GM18951 (cell line): ENCODE data around the gene ZNF638.

Source experiments
- POLR2A ChIP-seq: IDR thresholded peaks from 4 replicates; pipeline ENCODE4 v1.6.1; 2011; ENCODE audit warnings: mild to moderate bottlenecking; ENCODE audit not compliant: insufficient read length, insufficient read depth; ENCODE audit errors: extremely low read depth
- in situ Hi-C: fragments of 300-500 bp; cut with MboI; formaldehyde crosslinking; loops from one replicate; pipeline ENCODE4 v1.12.0; 2022; ENCODE audit warnings: low sequenced_read_pairs, mixed read lengths, inconsistent platforms; ENCODE audit not compliant: unreplicated experiment

The ZNF638 gene

GRCh38 chr2:71461304-71461671, 129.7 kb downstream of the ZNF638 start:
- in situ Hi-C loops = no loop called here
- TF ChIP-seq POLR2A = no peak

- no peak for TF ChIP-seq POLR2A
- in situ Hi-C loops = no loop called here
These were observed 130.5 kb downstream of the ZNF638 start for GRCh38 chr2:71462056-71462605.

DNA sequence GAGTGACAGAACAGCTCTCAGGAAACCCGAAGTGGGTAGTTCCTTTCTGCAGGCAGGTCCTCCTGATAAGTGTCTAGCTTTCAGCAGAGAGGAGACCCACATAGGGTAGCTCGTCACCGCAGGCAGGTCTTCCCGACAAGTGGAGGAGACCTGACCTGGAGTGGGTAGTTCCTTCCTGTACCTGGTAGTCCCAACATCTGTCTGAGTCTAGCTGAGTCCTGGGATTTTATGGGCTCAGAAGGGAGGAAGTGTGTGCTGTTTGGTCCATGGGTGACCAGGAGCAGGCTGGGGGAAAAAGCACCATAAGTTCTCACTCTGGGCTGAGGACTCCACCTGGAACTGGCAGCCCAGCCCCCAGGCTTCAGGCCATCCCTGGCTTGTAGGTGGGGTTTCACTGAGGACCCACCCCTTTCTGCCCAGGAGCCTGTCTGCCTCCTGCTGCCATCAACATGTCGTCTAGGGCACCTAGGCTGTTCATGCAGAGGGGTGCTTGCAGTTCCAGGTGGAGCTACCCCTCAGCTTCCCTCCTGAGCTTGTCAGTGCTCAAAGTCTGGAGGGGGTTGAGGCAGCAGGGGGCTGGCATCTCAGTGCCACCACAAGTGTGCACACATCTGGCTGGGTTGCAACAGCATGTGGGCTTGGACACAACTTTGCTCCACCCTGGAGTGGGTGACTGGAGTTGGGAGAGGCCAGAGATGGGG, 131.2 kb downstream of the ZNF638 start:
- in situ Hi-C loops = no loop called here
- no peak for TF ChIP-seq POLR2A

DNA sequence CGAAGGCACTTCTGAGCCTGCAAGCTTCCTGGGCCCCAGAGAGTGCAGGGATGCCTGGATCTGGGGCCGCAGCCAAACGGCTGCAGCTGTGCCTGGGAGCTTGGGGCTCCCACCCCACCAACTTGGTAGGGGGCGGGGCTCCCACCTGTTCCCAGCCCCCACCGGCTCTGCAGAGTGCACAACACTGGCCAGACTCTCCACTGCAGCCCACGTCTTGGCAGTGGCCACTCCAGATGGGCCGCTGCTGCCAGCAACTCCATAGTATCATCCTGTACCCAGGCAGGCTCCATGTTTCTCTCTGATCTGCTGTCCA, 131.7 kb downstream of the ZNF638 start:
- in situ Hi-C loops = no loop called here
- no peak for TF ChIP-seq POLR2A

GRCh38 chr2:71464389-71464788, 132.8 kb downstream of the ZNF638 start:
- in situ Hi-C loops = no loop called here
- TF ChIP-seq POLR2A = no peak

DNA sequence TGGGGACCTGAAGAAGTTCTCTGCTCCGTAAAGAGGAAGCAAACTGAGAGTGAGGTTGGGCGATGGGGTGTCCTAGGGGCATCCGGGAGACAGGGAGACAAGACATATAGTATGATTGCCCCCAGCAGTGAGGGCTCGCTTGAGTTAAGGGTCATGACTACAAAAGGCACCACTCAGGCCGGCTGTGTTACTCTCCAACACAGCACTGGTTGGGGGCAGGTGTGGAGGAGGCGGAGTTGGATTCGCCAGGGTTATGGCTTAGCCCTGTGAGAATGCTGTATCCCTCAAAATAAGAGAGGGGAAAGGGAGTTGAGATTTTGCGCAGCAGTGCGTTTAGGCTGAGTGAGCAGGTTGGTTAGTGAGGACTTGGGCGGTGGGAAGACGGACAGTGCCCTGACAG, 133.8 kb downstream of the ZNF638 start:
- in situ Hi-C loops = no loop called here
- TF ChIP-seq POLR2A = no peak

DNA sequence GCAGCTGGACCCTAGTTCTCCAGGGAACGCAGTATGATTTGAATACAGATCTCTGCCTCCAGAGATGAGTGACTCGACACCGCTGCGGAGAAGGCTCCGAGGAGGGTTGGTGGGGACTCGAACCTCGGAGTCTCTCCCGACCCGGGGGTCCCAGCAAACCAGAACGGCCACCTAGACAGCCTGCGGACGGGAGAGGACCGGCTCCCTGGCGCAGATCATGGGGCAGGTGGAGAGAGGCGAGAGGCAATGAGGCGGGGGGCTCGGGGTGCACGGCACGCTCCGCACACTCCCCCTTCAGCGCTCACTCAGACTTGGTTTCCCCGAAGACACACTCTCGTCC, 134.3 kb downstream of the ZNF638 start:
- in situ Hi-C loops = no loop called here
- TF ChIP-seq POLR2A = no peak

- no peak for TF ChIP-seq POLR2A
- in situ Hi-C loops = no loop called here
These were observed 135.0 kb downstream of the ZNF638 start for GRCh38 chr2:71466301-71467179.

GRCh38 chr2:71467180-71467815, 135.7 kb downstream of the ZNF638 start:
- TF ChIP-seq POLR2A = no peak
- in situ Hi-C loops = no loop called here

DNA sequence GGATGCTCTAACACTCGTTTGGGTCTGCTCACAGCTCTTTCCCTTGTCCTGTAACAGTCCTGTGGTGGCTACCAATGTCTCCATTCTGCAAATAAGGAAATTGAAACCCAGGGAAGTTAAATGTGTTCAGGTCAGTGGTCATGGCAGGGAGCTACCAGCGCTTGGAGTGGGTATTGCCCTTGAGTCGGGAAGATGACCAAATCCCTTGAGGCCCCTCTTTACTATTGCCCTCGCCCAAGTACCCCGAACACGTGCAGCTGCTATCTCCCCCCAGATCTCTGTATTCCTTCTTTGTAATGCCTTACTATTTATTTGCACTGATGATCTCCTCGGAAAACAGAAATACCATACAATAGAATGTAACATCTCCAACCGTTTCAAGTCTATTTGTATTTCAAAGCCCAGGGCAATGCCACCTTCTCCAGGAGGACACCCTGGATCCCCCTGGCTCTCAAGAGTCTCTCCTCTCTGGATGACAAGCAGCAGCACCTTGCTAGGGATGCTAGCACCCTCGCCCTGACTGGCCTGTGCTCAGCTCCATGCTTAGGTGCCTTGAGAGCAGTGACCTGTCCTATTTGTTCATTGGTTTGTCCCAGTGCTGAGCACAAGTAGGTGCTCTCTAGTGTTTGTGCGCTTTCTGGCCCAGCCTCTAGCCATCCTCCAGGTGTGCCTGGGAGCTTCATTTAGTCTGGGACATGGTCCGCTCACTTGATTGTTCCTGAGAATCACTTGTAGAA, 136.9 kb downstream of the ZNF638 start:
- in situ Hi-C loops = no loop called here
- TF ChIP-seq POLR2A = no peak

- in situ Hi-C loops = no loop called here
- TF ChIP-seq POLR2A = no peak
These were observed 138.1 kb downstream of the ZNF638 start for GRCh38 chr2:71469403-71470398.

DNA sequence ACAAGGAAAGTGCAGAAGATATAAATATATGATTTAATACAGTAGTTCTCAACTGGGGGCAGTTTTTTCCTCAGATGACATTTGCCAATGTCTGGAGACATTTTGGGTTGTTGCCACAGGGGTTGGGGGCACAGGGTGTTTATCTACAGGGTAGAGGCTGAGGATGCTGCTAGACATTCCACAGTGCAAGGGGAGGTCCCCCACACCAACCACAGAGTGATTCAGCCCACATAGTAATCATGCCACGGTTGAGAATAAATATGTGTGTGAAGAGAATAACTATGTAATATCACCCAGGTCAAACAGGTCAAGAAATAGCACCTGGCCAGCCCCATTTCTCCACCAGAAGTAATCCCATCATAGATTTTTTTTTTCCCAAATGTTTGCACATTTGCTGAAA, 139.7 kb downstream of the ZNF638 start:
- TF ChIP-seq POLR2A = no peak
- in situ Hi-C loops = no loop called here

DNA sequence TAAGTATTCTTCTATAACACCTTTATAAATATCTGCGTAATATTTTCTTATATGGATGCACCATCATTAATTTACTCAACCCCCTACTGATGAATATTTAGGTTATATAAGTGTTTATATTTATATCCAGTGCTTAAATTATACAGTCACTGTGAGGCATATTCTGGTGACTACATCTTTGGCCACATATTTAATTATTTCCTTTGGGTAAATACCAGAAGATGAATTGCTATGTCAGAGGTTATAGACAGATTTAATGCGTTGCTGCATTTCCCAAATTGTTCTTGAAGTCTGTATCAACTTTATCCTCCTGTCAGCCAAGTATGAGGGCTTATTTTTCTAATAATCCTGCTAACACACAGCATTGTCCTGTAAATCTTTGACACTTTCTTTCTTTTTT, 140.4 kb downstream of the ZNF638 start:
- TF ChIP-seq POLR2A = no peak
- in situ Hi-C loops = no loop called here
